ENCODE results near the gene TMEM252.

Gene TMEM252

GRCh38 chr9:68555437-68556150 lies 14.9 kb upstream of the TMEM252 start:
- no peak for TF ChIP-seq JUND (IDR thresholded peaks at IDR 0.05; ENCODE audit: low read depth)
- in situ Hi-C loops (cut with HindIII; ENCODE audit: low pct_unique_long_range_greater_than_20kb, low sequenced_read_pairs) = no loop called here
- DNase-seq (ENCODE audit: low read depth in 1 of 2, low spot score in 1 of 2) = no peak

DNA sequence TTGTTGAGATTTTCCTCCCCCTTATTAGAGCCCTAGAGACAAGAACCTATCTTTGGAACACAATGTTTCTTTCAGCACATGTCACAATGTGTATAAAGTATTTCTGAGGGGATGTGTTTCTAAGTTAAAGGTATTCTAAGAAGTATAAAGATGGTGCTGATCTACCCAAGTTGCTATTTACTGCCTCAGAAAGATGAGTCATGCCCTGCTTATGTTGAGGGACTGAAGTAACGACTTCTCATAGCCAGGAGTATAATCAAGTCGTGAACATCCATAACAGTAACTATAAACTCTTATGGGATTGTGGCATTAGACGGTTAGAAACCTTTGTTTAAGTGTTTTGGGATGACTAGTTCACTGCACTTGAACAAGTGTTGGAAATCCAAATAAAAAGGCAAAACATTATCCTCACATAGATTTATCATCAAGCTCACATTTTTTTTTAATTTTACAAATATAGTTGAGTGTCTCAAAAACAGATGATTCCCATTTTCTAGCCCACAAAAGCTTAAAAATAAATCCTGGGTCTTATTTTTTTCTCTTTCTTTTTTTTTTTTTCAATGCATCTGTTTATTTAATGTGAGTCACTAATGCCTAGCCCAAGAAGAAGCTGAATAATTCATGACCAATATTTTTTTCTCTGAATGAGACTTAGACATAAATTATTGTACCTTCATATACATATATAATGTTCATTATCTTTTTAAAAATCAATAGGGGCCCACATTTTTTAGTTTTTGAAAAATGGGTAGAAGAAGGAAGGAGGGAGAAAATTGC lies 12.2 kb upstream of the TMEM252 start:
- in situ Hi-C loops (cut with HindIII; ENCODE audit: low pct_unique_long_range_greater_than_20kb, low sequenced_read_pairs) = no loop called here
- TF ChIP-seq JUND (IDR thresholded peaks at IDR 0.05; ENCODE audit: low read depth) = no peak
- DNase-seq (ENCODE audit: low read depth in 1 of 2, low spot score in 1 of 2) = no peak

DNA sequence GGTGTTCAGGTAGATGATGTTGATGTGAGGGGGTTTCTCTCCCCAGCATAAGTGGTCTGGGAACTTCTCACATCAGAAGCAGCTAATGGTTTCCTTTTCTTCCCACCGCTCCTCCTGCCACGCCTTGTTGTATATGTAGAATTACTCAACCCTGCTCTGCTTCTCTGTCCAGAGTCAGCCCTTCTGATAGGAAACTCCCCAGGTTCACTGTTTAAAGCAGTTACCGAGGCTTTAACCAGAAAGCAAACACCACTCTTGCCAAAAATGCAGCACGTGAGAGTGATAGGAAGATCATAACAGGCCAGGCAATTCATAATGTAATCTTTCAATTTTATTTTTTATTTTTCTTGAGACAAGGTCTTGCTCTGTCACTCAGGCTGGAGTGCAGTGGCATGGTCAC lies 10.5 kb upstream of the TMEM252 start:
- DNase-seq (ENCODE audit: low read depth in 1 of 2, low spot score in 1 of 2) = no peak
- in situ Hi-C loops (cut with HindIII; ENCODE audit: low pct_unique_long_range_greater_than_20kb, low sequenced_read_pairs) = no loop called here
- TF ChIP-seq JUND (IDR thresholded peaks at IDR 0.05; ENCODE audit: low read depth) = no peak

DNA sequence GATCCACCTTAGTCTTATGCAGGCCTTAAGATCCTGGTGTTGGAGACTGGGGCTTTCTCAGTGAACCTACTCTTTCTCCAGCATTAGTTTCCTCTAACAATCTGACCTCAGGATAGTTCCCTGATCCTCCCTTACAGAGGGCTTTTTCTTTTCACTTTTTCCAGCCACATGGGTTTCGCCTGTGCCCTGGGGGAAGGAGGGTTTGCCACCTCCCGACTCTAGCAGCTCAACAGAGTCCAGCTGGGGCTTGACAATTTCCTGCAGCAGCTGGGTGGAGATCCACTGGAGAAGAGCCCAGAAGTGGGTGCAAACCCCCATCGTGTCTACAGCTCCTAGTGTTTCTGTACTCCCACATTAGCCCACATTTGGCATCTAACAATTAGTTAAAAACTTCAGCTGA lies 7.6 kb upstream of the TMEM252 start:
- TF ChIP-seq JUND (IDR thresholded peaks at IDR 0.05; ENCODE audit: low read depth) = no peak
- in situ Hi-C loops (cut with HindIII; ENCODE audit: low pct_unique_long_range_greater_than_20kb, low sequenced_read_pairs) = no loop called here
- DNase-seq (ENCODE audit: low read depth in 1 of 2, low spot score in 1 of 2) = no peak

GRCh38 chr9:68547417-68547816 lies 6.7 kb upstream of the TMEM252 start:
- TF ChIP-seq JUND (IDR thresholded peaks at IDR 0.05; ENCODE audit: low read depth) = no peak
- DNase-seq (ENCODE audit: low read depth in 1 of 2, low spot score in 1 of 2) = no peak
- in situ Hi-C loops (cut with HindIII; ENCODE audit: low pct_unique_long_range_greater_than_20kb, low sequenced_read_pairs) = no loop called here

GRCh38 chr9:68546596-68547390 lies 6.1 kb upstream of the TMEM252 start:
- DNase-seq (ENCODE audit: low read depth in 1 of 2, low spot score in 1 of 2) = no peak
- in situ Hi-C loops (cut with HindIII; ENCODE audit: low pct_unique_long_range_greater_than_20kb, low sequenced_read_pairs) = no loop called here
- no peak for TF ChIP-seq JUND (IDR thresholded peaks at IDR 0.05; ENCODE audit: low read depth)

DNA sequence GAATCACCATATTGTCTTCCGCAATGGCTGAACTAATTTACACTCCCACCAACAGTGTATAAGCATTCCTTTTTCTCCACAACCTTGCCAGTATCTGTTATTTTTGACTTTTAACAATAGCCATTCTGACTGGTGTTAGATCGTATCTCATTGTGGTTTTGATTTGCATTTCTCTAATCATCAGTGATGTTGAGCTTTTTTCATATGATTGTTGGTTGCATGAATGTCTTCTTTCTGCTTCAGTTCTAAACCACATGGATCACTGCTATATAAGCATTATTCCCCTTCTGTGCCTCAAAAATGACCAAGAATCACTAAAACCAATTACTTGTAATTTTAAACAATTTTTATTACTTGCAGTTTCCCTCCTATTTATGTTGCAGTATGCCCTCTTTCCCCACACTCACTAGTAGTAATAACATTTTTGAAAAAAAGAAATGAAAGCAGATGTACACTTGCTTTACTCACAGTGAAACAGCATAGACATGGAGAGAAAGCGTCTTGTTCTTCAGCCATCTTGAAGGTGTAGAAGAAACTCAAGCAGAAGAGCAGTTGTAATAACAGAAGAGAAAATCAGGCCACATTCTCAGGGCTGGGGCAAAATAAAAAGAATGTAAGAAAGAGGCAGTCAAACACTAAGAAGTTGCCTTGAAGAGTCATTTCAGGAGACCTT lies 4.5 kb upstream of the TMEM252 start:
- in situ Hi-C loops (cut with HindIII; ENCODE audit: low pct_unique_long_range_greater_than_20kb, low sequenced_read_pairs) = no loop called here
- TF ChIP-seq JUND (IDR thresholded peaks at IDR 0.05; ENCODE audit: low read depth) = no peak
- no peak for DNase-seq (ENCODE audit: low read depth in 1 of 2, low spot score in 1 of 2)

- no peak for DNase-seq (ENCODE audit: low read depth in 1 of 2, low spot score in 1 of 2)
- in situ Hi-C loops (cut with HindIII; ENCODE audit: low pct_unique_long_range_greater_than_20kb, low sequenced_read_pairs) = no loop called here
- TF ChIP-seq JUND (IDR thresholded peaks at IDR 0.05; ENCODE audit: low read depth) = no peak
Measured at GRCh38 chr9:68541568-68541967, 885 bp upstream of the TMEM252 start.

DNA sequence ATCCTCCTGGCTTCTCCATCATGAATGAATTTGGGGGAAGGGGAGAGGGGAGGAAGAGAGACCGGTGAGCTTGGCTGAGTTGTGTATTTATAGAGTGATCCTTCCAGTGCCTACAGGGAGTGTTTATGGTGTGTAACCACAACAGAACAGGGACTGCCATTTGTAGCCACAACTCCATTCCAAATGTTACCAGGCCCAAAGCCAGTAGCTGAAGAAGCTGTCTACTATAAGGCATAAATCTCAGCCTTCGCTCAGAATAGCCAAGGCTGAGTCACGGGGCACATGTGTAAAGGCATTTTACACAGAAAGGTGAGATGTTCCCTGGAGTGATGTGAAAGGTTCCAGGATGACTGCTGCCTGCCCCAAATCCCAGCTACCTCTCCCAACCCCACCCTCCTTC lies 2.5 kb downstream of the TMEM252 start:
- TF ChIP-seq JUND (IDR thresholded peaks at IDR 0.05; ENCODE audit: low read depth) = no peak
- DNase-seq (ENCODE audit: low read depth in 1 of 2, low spot score in 1 of 2) = no peak
- in situ Hi-C loops (cut with HindIII; ENCODE audit: low pct_unique_long_range_greater_than_20kb, low sequenced_read_pairs) = no loop called here

DNA sequence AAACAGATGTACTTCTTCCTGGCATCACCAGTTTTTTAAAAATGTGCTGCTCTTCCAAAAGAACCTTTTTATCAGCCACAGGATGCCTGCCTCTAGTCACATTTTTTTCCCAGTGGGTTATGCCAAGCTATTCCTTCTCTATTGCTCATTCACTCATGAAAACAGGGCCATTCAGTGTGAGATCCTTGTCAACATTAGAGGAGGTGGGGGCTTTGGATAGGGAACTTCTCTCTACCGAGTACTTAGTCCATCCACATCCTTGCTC lies 3.1 kb downstream of the TMEM252 start:
- in situ Hi-C loops (cut with HindIII; ENCODE audit: low pct_unique_long_range_greater_than_20kb, low sequenced_read_pairs) = no loop called here
- no peak for TF ChIP-seq JUND (IDR thresholded peaks at IDR 0.05; ENCODE audit: low read depth)

GRCh38 chr9:68536876-68537615 lies 3.6 kb downstream of the TMEM252 start:
- no peak for TF ChIP-seq JUND (IDR thresholded peaks at IDR 0.05; ENCODE audit: low read depth)
- in situ Hi-C loops (cut with HindIII; ENCODE audit: low pct_unique_long_range_greater_than_20kb, low sequenced_read_pairs) = no loop called here
- DNase-seq (ENCODE audit: low read depth in 1 of 2, low spot score in 1 of 2) = no peak

More for the DNA sequence above, 3.1 kb downstream of the TMEM252 start:
- no peak for DNase-seq (ENCODE audit: low read depth in 1 of 2, low spot score in 1 of 2)

- no peak for DNase-seq (ENCODE audit: low read depth in 1 of 2, low spot score in 1 of 2)
- in situ Hi-C loops (cut with HindIII; ENCODE audit: low pct_unique_long_range_greater_than_20kb, low sequenced_read_pairs) = no loop called here
- no peak for TF ChIP-seq JUND (IDR thresholded peaks at IDR 0.05; ENCODE audit: low read depth)
Measured at GRCh38 chr9:68533678-68534077, 7.0 kb downstream of the TMEM252 start.
